GM18502 (cell line): ENCODE results near the gene ZGLP1.

Experiments
- ATAC-seq: cut with Tn5 transposase; IDR thresholded peaks from one replicate; pipeline ENCODE4 v1.9.1; 2021; ENCODE audit warnings: mild to moderate bottlenecking; ENCODE audit not compliant: unreplicated experiment, poor library complexity

ZGLP1 gene

DNA sequence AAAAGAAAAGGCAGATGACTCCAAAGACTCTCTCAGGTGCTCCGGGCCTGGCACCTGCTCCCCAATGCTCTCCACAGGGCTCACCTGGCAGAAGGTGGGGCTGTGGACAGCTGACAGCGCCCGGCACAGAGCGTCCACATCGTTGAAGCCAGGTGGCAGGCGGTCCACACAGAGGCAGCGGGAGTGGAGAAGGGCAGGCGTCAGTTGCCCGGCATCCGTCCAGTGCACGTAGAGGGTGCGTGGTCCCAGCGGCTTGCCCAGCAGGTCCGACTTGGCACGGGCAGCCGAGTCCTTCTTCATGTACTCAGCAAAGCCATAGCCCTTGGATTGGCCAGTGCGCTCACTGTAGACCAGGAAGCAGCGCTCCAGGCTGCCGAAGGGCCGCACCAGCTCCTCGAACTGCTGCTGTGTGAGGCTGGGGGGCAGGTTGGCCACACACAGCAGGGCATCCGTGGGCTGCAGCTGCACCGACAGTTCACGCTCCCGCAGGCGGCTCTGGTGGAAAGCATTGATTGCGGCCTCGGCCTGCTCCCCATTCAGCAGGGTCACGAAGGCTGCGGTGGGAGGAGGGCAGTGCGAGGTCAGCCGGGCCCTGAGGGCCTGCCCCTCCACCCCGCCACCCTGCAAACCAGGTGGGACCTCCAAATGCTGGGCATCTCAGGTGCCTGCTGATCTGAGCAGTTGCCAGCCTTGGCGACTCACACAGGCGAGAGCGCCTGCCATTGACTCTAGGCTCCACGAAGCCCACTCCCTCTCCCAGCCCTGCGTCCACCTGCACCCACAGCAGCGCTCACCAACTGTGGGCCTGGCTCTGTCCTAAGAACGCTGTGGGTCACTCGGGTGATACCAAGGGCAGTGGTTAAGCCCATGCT, 19.2 kb upstream of the ZGLP1 start:
- ATAC-seq = no peak

DNA sequence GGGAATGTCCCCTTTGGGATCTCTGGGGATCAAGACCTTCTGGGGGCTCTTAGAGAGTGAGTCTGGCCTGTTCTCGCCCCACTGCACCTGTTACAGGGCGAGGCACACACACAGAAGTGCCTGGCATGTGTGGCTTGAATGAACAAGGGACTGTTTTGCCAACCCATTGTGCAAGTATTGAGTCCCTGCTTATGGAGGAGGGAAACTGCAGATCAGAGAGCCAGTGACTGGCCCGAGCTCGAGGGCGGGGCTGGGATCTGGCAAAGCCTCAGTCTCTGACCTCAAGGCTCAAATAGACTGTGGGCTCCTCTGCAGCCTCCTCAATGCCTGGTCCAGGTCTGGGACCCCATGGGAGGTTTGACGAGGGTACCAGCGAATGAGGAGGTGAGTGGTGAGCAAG, 18.2 kb upstream of the ZGLP1 start:
- no peak for ATAC-seq

DNA sequence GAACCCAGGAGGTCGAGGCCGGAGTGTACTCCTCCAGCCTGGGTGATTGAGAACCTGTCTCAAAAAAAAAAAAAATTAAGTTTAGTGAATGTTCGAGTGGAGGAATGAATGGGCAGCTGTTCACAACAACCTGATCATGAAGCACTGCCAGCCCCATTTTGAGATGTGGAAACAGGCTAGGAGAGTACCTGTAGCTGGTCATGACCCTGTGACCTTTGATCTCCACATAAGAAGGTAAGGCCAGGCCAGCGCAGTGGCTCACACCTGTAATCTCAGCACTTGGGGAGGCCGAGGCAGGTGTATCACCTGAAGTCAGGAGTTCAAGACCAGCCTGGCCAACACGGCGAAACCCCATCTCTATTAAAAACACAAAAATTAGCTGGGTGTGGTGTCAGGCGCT, 16.1 kb upstream of the ZGLP1 start:
- ATAC-seq = no peak

DNA sequence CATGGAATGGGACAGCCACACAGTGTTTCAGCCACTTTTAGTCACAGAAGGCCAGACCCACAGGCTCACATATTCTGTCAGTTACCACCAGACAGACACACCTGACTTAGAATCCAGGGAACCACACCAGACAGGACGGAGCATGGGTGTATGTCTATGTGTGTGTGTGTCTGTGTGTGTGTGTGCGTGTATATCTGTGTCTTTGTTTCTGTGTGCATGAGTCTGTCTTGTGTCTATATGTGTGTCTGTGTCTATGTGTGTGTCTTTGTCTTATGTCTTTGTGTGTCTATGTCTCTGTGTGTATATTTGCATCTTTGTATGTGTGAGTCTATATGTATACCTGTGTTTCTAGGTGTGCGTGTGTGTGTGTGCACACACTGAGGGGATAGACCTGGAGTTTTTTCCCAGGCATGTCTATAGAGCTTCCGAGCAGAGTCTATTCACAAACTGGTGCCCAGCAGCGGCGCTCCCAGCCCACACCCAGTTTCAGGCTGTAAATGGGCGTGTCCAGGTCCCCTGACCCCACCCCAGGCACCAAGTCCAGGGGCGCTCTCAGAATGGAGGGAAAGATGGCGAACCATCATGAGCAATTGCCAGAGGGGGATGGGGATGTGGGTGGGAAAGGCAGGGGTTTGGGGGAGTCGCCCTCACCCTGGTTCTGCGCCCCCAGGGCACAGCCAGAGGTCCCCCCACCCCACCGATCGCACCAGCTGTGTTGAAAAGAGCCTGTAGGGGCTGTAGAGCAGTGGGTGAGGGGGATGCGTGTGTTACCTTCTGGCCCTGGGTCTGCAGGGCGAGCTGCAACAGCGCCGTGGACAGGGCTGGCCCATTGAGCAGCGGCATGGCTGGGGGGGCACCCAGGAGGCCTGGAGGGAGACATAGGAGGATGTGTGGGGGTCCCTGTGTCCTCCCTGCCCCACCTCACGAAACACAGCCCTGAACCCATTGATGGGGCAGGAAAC, 12.5 kb upstream of the ZGLP1 start:
- no peak for ATAC-seq

DNA sequence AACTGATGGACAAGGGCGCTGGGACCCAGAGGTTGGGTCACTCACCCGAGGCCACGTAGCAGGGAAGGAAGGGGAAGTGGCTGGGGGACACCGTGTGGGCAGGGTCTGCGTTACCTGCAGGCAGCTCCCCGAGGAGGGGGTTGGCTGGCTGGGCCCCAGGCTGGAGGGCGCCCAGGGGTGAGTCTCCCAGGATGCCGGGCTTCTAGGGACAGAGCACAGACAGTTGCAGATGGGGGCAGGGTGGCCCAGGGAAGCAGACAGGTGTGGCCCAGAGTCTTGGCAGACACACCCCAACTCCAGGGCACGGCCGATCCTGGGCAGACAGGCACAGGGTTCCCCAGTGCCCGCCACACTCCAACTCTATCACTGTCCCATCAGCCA, 11.8 kb upstream of the ZGLP1 start:
- no peak for ATAC-seq

DNA sequence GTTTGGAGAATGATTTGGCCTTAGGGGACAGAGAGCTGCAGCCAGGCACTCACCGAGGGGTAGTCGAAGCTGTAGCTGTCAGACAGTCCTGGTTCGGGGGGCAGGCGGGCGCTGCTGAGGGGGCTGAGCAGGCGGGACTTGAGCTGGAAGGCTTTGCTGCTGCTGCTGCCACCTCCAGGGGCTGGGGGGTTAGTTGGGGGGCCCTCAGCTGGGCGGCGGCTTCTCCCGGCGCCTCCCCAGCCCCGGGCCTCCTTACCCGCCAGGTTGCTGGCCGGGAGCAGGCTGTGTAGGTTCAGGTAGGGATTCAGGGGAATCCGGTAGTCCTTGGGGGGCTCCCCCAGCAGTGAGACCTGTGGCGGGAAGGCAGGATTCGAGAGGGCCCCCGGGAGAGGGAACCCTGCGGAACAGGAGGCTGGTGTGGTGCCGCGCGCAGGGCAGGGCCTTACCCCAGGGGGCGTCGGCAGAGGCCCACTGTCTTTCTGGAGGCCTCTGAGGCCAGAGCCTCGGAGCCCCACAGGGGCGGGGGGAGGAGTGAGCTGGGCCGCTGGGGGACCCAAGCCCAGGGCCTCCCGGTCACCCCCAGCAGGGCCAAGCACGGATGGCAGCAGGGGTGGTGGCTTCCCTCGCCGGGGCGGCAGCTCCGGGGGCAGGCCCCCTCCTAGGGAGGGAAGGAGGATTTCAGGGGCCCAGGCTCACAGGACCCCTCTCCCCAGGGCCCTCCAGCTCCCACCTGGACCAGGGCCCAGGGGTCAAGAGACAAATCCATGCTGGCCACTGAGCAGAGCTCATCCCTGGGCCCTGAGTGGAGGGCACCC, 11.2 kb upstream of the ZGLP1 start:
- ATAC-seq = no peak

DNA sequence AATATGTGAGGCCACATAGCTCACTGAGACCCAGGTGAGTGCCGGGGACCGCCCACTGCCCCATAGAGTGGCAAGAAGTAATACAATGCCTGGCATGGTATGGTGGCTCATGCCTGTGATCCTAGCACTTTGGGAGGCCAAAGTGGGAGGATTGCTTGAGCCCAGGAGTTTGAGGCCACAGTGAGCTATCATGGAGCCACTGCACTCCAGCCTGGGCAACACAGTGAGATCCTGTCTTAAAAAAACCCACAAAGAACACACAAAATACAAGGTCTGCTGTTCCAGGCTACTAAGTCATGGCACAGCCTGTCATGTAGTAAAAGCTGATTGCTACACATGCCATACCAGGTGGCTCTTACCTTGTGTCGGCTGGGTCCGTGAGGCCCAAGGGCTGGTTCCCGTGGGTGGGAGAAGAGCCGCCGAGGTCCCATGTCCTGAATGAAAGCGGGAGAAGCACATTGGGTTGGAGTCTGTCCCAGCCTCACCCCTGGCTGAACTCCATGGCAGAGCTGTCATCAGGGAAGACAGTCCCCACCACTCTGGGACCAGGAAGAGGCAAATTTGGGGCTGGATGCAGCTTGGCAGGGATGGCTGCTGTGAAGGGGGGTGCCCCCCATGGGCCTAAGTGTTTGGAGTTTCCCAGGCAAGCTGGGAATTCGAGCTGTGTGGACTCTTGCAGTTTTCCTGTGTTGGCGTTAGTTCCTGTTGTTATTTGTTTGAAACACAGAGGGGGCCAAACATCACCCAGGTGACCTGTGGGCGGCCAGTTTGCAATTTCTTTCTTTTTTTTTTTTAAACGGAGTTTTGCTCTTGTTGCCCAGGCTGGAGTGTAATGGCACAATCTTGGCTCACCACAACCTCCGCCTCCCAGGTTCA, 9.4 kb upstream of the ZGLP1 start:
- no peak for ATAC-seq

DNA sequence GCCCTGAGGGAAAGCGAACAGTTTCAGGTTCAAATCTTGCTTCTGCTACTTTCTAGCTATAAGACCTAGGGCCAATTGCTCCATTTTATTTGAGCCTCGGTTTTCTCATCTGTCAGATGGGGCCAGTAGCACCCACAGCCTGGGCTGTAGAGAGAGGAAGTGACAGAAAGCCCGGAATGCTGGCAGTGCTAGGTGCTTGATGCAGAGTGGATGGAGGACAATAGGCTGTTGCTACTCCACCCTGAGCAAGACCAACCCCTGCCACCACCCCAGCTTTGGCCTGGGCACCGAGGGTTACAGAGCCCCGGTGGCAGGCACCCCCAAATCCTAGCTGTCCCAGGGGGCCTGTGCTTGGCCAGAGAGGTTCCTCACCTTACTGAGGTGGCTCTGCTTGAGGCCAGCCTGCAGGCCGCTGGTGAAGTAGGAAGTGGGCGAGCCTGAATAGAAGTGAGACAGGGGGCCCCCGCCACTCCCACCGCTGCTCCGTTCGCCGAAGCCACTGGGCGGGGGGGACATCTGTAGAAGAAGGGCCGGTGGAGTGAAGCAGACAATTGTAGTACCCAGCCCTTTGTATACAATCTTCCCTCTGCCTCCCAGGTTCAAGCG, 8.3 kb upstream of the ZGLP1 start:
- no peak for ATAC-seq

DNA sequence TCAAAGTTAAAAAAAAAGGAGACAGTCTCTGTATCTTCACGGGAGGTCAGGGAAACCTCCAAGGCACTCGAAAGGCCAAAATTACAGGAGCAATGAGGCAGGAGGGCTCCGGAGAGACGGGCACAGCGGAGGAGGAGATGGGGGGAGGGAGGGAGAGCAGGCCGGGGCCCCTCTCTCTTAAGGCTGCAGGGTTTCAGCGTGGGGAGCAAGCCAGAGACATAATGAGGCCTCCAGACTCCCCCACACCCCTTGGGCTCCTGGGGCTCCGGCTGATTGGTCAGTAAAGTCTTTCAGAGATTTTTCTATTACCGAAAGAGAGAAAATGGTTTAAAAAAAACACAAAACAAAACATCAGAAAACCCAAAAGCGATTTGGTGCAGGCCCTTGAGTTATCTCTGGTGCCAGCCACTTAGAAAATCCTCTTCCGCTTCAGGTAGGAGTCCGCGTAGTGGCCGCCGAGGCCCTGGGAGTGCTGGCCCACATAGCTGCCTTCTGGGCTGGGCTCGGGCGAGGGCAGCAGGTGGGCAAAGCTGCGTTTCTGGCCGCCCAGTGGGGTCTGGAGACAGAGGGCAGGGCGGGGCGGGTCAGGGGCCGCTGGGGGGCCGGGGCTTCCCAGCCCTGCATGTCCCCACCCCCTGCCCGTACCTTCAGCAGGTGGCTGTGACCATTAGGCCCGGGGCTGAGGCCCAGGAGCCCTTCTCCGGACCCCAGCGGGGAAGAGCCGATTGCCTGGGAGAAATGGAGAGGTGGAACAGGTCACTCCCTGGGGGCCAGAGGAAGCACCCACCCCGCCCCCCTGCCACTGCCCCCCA, 7.6 kb upstream of the ZGLP1 start:
- no peak for ATAC-seq

DNA sequence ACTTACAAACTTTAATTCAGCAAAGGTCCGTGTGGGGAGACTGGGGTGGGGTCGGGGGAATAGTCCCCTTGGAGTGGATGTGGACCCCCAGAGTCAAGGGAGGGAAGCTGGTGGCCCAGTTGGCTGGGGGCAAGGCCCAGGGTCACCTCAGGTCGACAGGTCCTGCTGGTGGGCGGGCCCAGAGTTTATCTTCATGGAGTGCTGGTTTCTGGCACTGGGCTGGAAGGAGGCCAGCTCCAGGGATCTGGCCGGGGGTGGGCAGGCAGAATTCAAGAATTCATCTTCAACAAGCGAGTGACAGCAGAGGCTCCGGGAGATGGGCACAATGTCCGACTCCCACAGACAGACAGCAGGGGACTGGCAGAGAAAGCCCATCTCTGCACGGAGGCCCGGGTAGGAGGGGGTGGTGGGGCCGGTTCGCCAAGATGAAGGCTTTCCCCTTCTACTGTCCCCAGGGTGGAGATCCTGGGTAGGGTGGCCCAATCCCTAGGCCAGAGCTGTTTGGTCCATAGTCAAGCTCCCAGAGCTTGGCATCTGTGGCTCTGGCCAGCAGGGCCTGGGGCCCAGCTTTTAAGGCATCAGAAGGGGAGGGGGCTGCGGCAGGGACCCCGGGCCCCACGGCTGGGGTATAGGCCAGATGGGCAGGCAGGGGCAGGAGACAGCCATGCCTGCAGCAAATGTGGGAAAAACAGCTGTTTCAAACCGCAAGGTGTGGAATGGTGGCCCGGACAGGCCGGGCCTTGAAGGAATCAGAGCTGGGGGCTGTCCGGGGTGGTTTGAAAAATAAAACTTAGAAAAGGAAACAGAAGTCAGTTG, 6.8 kb upstream of the ZGLP1 start:
- ATAC-seq = peak; percentile 11

DNA sequence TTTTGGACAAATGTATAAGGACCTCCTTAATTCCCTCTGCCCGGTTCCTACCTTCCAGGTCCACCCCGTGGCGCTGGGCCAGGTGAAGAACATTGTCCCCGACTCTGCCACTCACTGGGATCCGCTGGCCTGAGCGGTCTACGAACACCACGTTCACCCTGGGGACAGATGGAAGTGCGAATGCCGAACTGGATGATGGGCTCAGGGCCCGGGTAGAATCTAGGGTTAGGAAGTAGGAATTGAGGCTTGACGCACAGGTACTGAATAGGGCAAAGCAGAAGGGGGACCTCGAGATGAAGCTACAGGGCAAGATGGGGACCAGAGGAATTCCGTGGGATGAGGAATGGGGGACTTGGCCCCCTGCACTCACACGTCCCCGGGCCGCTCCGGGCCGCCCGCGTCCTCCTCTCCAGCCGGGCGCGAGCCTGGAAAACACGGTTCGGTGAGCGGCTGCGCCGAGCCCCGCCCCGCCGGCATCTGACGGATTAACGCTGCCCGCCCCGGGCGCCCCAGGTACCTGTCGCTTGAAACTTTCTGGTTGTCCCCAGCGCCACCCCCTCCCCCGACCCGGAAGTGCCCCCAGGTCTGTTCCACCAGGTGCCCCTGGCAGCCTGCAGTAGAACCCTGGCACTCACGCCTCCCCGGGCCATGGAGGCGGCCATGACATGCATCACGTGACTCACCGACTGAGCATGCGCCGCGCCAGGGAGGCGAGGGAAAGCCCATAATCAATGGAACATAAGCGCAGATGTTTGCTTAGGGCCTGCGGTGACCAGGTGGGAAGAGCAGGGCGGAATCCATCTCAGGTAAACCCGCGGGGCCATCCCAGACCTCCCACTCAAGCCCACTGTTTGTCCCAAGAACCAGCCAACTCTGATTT, 6.0 kb upstream of the ZGLP1 start, which contains the start of gene FDX2:
Gene FDX2, minus strand, starts transcription at position 681 of the 880 bp plus-strand sequence. Its CDS starts 19 bp downstream, at position 662.
- peak; percentile 66 for ATAC-seq

DNA sequence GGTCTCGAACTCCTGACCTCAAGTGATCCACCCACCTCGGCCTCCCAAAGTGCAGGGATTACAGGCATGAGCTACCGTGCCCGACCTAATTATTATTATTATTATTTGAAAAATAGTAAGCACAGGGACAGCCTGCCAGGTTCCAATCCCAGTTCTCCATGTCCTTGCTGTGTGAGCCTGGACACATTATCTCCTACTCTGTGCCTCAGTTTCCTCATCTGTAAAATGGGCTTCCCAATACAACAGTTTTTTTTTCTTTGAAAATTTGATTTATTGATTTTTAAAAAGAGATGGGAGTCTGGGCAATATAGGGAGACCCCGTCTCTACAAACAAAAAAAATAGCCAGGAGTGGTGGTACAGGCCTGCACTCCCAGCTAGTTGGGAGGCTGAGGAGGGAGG, 3.3 kb downstream of the ZGLP1 start:
- ATAC-seq = no peak

DNA sequence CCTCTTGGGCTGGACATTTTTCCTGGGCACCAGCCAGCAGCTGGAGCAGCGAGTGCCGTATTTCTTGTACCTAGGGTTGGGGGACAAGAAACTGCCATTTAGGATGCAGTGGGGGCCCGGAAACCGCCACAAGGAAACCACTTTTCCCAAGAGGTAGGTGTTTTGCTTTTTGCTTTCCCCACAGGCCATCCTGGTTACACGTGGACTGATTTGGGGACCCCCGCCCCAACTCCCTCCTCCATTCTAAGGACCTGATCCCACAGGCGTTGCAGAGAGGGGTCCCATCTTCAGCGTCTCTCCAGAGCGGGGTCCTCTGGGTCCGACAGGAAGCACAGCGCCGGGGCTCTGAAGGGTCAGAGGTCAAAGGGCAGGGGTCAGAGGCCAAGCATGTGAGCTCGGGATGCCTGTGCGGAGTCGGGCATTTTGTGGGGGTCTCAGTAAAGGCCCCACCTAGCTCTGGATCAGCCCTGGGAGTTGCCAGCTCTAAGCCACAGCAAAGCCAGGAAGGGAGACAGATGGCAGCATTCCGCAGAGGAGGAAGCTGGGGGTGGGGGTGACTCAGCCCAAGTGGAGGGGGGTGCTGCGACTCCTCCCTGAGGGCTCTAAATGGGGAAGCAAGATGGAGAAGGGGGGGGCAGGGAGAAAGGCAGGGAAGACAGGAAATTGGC, 4.3 kb downstream of the ZGLP1 start:
- no peak for ATAC-seq

DNA sequence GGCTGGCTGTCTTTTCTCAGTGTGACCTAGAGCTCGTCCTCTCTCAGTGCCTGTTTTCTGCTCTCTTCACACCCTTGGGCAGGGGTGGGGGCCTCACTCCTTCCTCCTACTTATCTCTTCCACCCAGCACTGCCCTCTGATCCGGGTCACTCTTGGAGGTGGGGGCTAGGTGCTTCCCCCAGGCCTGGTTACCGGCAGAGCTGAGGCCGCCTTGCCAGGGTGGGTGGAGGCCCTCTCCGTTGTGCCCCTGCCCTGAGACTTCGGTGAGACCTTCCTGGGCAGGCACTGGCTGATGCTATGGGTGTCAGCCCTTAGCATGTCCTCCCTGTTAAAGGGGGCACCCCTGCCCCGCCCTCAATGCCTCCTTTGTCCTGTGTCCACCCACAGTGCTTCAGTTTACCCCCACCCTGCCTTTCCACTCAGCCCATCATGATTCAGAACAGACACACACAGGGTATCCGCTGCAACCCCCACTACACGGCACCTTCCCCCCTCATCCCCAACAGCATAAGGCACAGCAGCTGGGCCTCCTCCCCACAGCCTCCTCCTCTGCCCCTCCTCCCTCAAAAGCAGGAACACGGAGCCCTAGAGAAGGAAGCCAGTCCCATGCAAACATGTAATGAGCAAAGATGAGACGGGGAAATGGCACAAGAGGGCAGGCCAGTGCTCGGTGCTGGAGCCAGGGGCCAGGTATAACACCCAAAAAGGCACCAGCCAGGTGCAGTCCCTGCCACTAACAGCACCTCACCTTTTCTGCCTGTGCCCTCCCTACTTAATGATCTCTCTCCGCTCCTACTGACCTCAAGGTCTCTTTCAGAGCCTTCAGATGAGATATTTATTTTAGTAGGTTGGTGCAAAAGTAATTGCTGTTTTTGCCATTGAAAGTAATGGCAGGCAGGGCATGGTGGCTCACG, 9.8 kb downstream of the ZGLP1 start:
- no peak for ATAC-seq
